PFSK-1 (cell line): ENCODE data around the gene STPG2.

Experiments
- FOXP2 ChIP-seq: optimal IDR thresholded peaks from 2 replicates; pipeline ENCODE3; 2011; ENCODE audit warnings: borderline replicate concordance, control low read depth, inconsistent platforms; ENCODE audit not compliant: insufficient read depth; ENCODE audit errors: extremely low read length, extremely low read depth
- POLR2AphosphoS5 ChIP-seq: IDR thresholded peaks from 2 replicates; pipeline ENCODE4 v1.6.1; 2012; ENCODE audit warnings: low read depth, mild to moderate bottlenecking, control low read depth, low read length, moderate library complexity
- SIN3A ChIP-seq: IDR thresholded peaks from 2 replicates; pipeline ENCODE4 v1.6.1; 2012; ENCODE audit warnings: mild to moderate bottlenecking, low read length, moderate library complexity, borderline replicate concordance; ENCODE audit not compliant: insufficient read depth
- TAF1 ChIP-seq: IDR thresholded peaks from 2 replicates; pipeline ENCODE4 v1.6.1; 2012; ENCODE audit warnings: low read length, control low read depth, borderline replicate concordance; ENCODE audit not compliant: insufficient read depth
- TF ChIP-seq, protein P1 (sequence below), 2 experiments: IDR thresholded peaks; 2 replicates each; pipeline versions ENCODE4 v1.6.1 to v1.8.0; 2011 to 2012; ENCODE audit warnings: low read depth in 2 of 2, low read length in 2 of 2, control low read depth in 1 of 2, inconsistent platforms in 1 of 2, mild to moderate bottlenecking in 1 of 2, moderate library complexity in 1 of 2; ENCODE audit not compliant: insufficient read depth in 1 of 2

Gene STPG2

DNA sequence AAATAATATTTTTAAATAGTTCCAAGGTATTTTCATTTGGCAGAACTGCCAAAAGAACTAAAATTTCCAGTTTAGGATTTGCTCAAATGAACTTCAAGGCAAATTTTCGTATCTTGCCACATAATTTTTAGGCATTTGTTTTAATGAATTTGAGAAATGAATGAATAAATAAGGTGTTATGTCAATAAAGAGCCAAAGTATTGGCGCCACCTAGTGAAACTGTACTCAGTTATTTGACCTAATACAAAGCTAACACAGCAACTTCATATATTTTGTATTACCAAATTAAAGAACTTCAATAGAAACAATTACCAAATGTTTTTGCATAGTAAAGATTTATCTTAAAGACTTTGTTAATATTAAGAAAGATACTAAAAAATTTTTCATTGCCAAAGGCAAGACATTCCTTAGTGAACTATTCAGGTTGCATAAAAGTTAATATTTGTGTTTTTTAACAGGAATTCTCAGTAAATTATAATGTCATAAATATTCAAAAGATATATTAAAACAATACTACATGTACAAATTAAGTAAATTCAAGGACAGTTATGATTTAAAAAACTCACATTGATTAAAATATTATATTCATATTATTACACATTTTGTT, 50.3 kb downstream of the STPG2 start:
- TF ChIP-seq TAF1 (no peak), POLR2AphosphoS5 (no peak), SIN3A (no peak), FOXP2 (no peak)
- TF ChIP-seq, protein P1, sequence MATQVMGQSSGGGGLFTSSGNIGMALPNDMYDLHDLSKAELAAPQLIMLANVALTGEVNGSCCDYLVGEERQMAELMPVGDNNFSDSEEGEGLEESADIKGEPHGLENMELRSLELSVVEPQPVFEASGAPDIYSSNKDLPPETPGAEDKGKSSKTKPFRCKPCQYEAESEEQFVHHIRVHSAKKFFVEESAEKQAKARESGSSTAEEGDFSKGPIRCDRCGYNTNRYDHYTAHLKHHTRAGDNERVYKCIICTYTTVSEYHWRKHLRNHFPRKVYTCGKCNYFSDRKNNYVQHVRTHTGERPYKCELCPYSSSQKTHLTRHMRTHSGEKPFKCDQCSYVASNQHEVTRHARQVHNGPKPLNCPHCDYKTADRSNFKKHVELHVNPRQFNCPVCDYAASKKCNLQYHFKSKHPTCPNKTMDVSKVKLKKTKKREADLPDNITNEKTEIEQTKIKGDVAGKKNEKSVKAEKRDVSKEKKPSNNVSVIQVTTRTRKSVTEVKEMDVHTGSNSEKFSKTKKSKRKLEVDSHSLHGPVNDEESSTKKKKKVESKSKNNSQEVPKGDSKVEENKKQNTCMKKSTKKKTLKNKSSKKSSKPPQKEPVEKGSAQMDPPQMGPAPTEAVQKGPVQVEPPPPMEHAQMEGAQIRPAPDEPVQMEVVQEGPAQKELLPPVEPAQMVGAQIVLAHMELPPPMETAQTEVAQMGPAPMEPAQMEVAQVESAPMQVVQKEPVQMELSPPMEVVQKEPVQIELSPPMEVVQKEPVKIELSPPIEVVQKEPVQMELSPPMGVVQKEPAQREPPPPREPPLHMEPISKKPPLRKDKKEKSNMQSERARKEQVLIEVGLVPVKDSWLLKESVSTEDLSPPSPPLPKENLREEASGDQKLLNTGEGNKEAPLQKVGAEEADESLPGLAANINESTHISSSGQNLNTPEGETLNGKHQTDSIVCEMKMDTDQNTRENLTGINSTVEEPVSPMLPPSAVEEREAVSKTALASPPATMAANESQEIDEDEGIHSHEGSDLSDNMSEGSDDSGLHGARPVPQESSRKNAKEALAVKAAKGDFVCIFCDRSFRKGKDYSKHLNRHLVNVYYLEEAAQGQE (IDR thresholded peaks at IDR 0.05; ENCODE audit: insufficient read depth in 1 of 2, low read depth in 2 of 2, low read length in 2 of 2) = no peak

DNA sequence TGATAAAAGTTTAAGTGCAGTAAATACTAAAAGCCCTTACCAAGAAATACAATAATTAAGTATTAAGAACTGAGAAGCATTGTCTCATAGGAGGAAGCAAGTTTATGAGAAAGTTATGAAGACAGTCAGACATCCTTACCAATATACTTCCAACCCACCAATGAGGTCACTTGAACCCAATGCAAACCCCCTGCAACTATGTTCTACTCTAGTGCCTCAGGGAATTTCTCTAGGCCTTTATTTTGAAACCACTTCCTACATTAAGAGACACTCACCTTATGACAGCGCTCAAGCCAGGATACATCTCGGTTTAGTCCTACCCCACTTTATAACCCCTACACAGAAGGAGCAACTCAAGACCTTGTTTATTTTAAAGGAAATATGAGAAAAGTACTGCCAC, 61.3 kb downstream of the STPG2 start:
- no peak for TF ChIP-seq SIN3A
- no peak for TF ChIP-seq FOXP2
- TF ChIP-seq TAF1 = no peak

DNA sequence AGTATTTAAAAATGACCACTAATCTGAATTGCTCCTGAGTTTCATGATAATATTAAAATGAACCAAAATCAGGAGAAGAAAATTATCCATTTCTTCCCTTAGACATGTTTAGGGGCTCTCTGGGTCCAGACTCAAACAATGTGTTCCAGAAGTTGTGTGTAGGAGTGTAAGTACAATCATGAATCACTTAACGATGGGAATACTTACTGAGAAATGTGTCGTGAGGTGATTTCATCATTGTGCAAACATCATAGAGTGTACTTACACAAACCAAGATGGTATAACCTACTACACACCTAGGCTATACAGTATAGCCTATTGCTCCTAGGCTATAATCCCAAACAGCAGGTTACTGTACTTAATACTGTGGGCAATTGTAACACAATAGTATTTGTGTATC, 74.8 kb downstream of the STPG2 start:
- TF ChIP-seq, protein P1 (IDR thresholded peaks at IDR 0.05; ENCODE audit: insufficient read depth in 1 of 2, low read depth in 2 of 2, low read length in 2 of 2) = no peak
- TF ChIP-seq FOXP2 = no peak
- TF ChIP-seq TAF1 = no peak
- TF ChIP-seq SIN3A = no peak

DNA sequence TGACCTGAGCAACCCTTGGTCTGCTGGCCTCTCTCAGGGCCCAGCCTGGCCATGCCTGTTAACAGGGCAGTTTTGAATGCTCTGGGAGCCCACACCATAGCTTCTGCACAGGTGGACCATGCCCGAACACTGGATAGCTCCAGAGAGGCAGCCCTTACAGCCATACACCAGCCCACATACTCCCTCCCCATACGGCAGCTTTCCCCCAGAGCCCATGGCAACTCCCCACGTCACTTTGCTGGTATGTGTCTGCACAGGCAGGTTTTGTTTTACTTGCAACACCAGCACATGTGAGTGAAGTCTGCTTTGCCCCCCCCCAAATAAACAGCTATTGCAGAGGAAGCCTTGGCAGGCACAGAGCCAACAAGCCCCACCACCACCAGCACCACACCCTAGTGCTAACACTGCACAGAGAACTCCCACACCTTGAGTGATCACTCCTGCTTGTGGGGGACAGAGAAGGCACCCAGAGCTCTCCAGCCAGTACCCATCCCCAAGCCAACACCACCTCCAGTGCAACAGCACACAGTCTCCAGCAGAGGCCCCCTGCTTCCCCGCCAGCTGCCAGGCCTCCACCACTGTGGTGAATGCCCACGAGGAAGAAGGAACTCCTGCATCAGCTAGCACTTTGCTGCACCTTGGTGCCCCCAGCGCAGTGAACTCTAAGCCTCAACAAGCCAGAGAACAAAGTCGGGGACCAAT, 87.3 kb downstream of the STPG2 start:
- TF ChIP-seq POLR2AphosphoS5 = no peak
- no peak for TF ChIP-seq TAF1
- TF ChIP-seq, protein P1 (IDR thresholded peaks at IDR 0.05; ENCODE audit: insufficient read depth in 1 of 2, low read depth in 2 of 2, low read length in 2 of 2) = no peak
- no peak for TF ChIP-seq FOXP2

DNA sequence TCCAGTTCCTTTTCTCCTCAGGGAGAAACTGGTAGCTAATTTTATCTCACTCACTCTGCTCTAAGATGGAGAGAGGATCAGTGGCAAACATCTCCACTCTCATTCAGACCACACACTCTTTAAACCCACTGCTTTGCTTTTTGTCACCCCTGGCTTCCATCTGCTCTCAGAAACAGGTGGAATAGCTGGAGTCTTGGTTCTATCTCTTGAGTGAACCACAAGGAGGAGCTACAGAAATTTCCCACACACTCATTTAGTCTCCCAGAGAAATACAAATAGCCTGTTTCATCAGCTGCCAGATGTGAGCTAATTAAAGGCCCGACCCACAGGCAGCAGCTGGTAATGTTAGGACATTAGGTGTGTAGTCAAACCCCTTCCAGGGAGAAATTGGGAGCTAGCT, 96.6 kb downstream of the STPG2 start:
- TF ChIP-seq TAF1 (no peak), FOXP2 (no peak), SIN3A (no peak), POLR2AphosphoS5 (no peak)
- TF ChIP-seq, protein P1 (IDR thresholded peaks at IDR 0.05; ENCODE audit: insufficient read depth in 1 of 2, low read depth in 2 of 2, low read length in 2 of 2) = no peak
